ENCODE measurements around the gene TNFRSF12A. TPM values are rescaled to one million over a fixed set of nuclear protein-coding genes. Genes with fewer than 3 reads are reported as not detected.

The TNFRSF12A gene
- total and polyA plus RNA-seq, 9 of the 15 experiments (the other 6 are each of a cell fraction or from before 2014, with no cell fraction given): 0.41 to 61.8 (median 26.5) TPM

GRCh38 chr16:2981177-2981898, 38.8 kb upstream of the TNFRSF12A start (continued):
- TF ChIP-seq JUNB (CRISPR knock-in tag; conservative IDR thresholded peaks at IDR 0.05) (no peak), ADNP (tag; IDR thresholded peaks at IDR 0.05) (peak; percentile 87), MNT (conservative IDR thresholded peaks at IDR 0.05) (peak in 1 of 2 experiments; percentile 34; a peak in 1 of 4 replicates), MTA1 (IDR thresholded peaks at IDR 0.05; ENCODE audit: borderline replicate concordance) (peak; percentile 72; the same call in 1 of the 2 replicates), NR2C2 (CRISPR knock-in tag; IDR thresholded peaks at IDR 0.05) (0 out of 2 replicates have a peak, but pooled peaks have one; percentile 33), NR2C2 (tag; IDR thresholded peaks at IDR 0.05) (peak; percentile 97), EGR1 (conservative IDR thresholded peaks at IDR 0.05) (peak; percentile 79), ZNF175 (CRISPR knock-in tag; IDR thresholded peaks at IDR 0.05; ENCODE audit: low read depth) (peak; percentile 50; the same call in 1 of the 2 replicates), MLLT1 (IDR thresholded peaks at IDR 0.05) (peak in 1 of 2 experiments; percentile 62; a peak in 1 of 4 replicates), ZNF121 (CRISPR knock-in tag; conservative IDR thresholded peaks at IDR 0.05) (peak; percentile 44), HDAC2 (IDR thresholded peaks at IDR 0.05) (peak; percentile 24; the same call in 1 of the 2 replicates), TAF9B (IDR thresholded peaks at IDR 0.05; ENCODE audit: partially characterized antibody) (peak; percentile 59), NR3C1 (CRISPR knock-in tag; IDR thresholded peaks at IDR 0.05) (no peak), SRF (CRISPR knock-in tag; IDR thresholded peaks at IDR 0.05) (0 out of 4 replicates have a peak, but pooled peaks of 1 of the 2 experiments have one; percentile 9), TAF15 (IDR thresholded peaks at IDR 0.05; ENCODE audit: low read depth, low read length) (no peak), NEUROD1 (IDR thresholded peaks at IDR 0.05; ENCODE audit: borderline replicate concordance, low read depth, low read length, partially characterized antibody) (peak; percentile 10), KHSRP (IDR thresholded peaks at IDR 0.05) (no peak), SOX6 (IDR thresholded peaks at IDR 0.05) (peak; percentile 65), ZNF197 (CRISPR knock-in tag; IDR thresholded peaks at IDR 0.05; ENCODE audit: low read depth) (no peak), ZBTB11 (CRISPR knock-in tag; IDR thresholded peaks at IDR 0.05) (peak in 1 of 3 experiments; percentile 30; a peak in 2 of 6 replicates), DACH1 (IDR thresholded peaks at IDR 0.05; ENCODE audit: partially characterized antibody) (peak; percentile 47), KDM2B (CRISPR knock-in tag; IDR thresholded peaks at IDR 0.05) (no peak)

Data from K562 (cell line).